NAMALWA (cell line): Measurements from ENCODE around the gene CTNNA2.

Experiments used
- DNase-seq: peaks from one replicate; pipeline ENCODE4 v3.0.0-alpha.2; 2015; ENCODE audit warnings: low spot score

Gene CTNNA2

GRCh38 chr2:79981316-79981715 is 468.5 kb downstream of the CTNNA2 start:
- no peak for DNase-seq

GRCh38 chr2:79982445-79982844 is 469.6 kb downstream of the CTNNA2 start:
- DNase-seq: peak; percentile 48

GRCh38 chr2:79984476-79984875 is 471.6 kb downstream of the CTNNA2 start:
- no peak for DNase-seq

- no peak for DNase-seq
Measured at GRCh38 chr2:79985145-79985544, 472.3 kb downstream of the CTNNA2 start.

- DNase-seq: no peak
Measured at GRCh38 chr2:79985571-79985970, 472.7 kb downstream of the CTNNA2 start.

GRCh38 chr2:79993144-79993543 is 480.3 kb downstream of the CTNNA2 start:
- DNase-seq: no peak

- DNase-seq: no peak
Measured at GRCh38 chr2:79994161-79994560, 481.3 kb downstream of the CTNNA2 start.

GRCh38 chr2:79994965-79995364 is 482.1 kb downstream of the CTNNA2 start:
- DNase-seq: no peak

- DNase-seq: no peak
Measured at GRCh38 chr2:79996709-79997108, 483.9 kb downstream of the CTNNA2 start.

GRCh38 chr2:80001701-80002101 is 488.9 kb downstream of the CTNNA2 start:
- no peak for DNase-seq

GRCh38 chr2:80002112-80002511 is 489.3 kb downstream of the CTNNA2 start:
- no peak for DNase-seq

- no peak for DNase-seq
Measured at GRCh38 chr2:80002568-80003157, 489.8 kb downstream of the CTNNA2 start.

GRCh38 chr2:80007777-80008503 is 495.1 kb downstream of the CTNNA2 start:
- DNase-seq: no peak

GRCh38 chr2:80008596-80008995 is 495.7 kb downstream of the CTNNA2 start:
- DNase-seq: no peak

GRCh38 chr2:80009211-80009610 is 496.4 kb downstream of the CTNNA2 start:
- no peak for DNase-seq

- no peak for DNase-seq
Measured at GRCh38 chr2:80012061-80012460, 499.2 kb downstream of the CTNNA2 start.

GRCh38 chr2:80014637-80015036 is 501.8 kb downstream of the CTNNA2 start:
- DNase-seq: no peak

GRCh38 chr2:80016171-80016570 is 503.3 kb downstream of the CTNNA2 start:
- no peak for DNase-seq

- no peak for DNase-seq
Measured at GRCh38 chr2:80019571-80020460, 507.0 kb downstream of the CTNNA2 start.

GRCh38 chr2:80022018-80022417 is 509.2 kb downstream of the CTNNA2 start:
- DNase-seq: no peak

- DNase-seq: no peak
Measured at GRCh38 chr2:80026040-80026729, 513.3 kb downstream of the CTNNA2 start.

GRCh38 chr2:80028051-80028450 is 515.2 kb downstream of the CTNNA2 start:
- no peak for DNase-seq
